Keratinocyte (primary cell): Measurements from ENCODE around the gene DPPA3. TPM values are rescaled to one million over a fixed set of nuclear protein-coding genes. Genes with fewer than 3 reads are reported as not detected.
"Not testable (repeated sequence)": the region's sequence is repeated elsewhere in the genome, so short reads cannot be mapped to it uniquely, and the experiment has no call there.

Experiments used
- DNase-seq: peaks from one replicate; pipeline ENCODE4 v3.0.0-alpha.2; 2011; ENCODE audit warnings: low read depth, missing footprints, low spot score
- FAIRE-seq: peaks from 2 replicates; lab custom pipeline; 2011; peaks lifted over from hg19 to GRCh38; lab: Jason Lieb, UNC
- H2AFZ ChIP-seq: 2 replicates; pipeline ENCODE4 v1.6.0; 2012; ENCODE audit warnings: low read length, control low read depth, inconsistent platforms; ENCODE audit not compliant: control insufficient read depth
- H3K27ac ChIP-seq: 2 replicates; pipeline ENCODE4 v1.5.1; 2011; ENCODE audit warnings: low read length; ENCODE audit not compliant: control insufficient read depth, insufficient read depth
- H3K27me3 ChIP-seq: 3 replicates; pipeline ENCODE4 v1.6.0; 2011; ENCODE audit warnings: low read length; ENCODE audit not compliant: control insufficient read depth, insufficient read depth; ENCODE audit errors: extremely low read depth
- H3K36me3 ChIP-seq, 2 experiments: 2 replicates in 1 of 2; 3 replicates in 1 of 2; pipeline ENCODE4 v1.5.1; 2011; ENCODE audit warnings: low read length in 2 of 2, mild to moderate bottlenecking in 1 of 2; ENCODE audit not compliant: control insufficient read depth in 2 of 2, insufficient read depth in 2 of 2; ENCODE audit errors: extremely low read depth in 1 of 2
- H3K4me1 ChIP-seq: 3 replicates; pipeline ENCODE4 v1.5.1; 2011; ENCODE audit warnings: low read length; ENCODE audit not compliant: control insufficient read depth, insufficient read depth; ENCODE audit errors: extremely low read depth
- H3K4me2 ChIP-seq: 3 replicates; pipeline ENCODE4 v1.6.0; 2011; ENCODE audit warnings: low read depth, low read length; ENCODE audit not compliant: control insufficient read depth, insufficient read depth; ENCODE audit errors: extremely low read depth
- H3K4me3 ChIP-seq, 3 experiments: fragments of 200-600 bp in 1 of 3; sonication (generic) in 1 of 3; 2 replicates in 2 of 3; 3 replicates in 1 of 3; pipeline ENCODE4 v1.5.1; 2011 to 2016; ENCODE audit warnings: low read length in 3 of 3, mild to moderate bottlenecking in 3 of 3, control low read depth in 2 of 3, inconsistent platforms in 1 of 3, low read depth in 1 of 3, mixed read lengths in 1 of 3, mixed run types in 1 of 3, moderate library complexity in 1 of 3; ENCODE audit not compliant: control insufficient read depth in 2 of 3, insufficient read depth in 2 of 3; ENCODE audit errors: extremely low read depth in 1 of 3
- H3K79me2 ChIP-seq: 2 replicates; pipeline ENCODE4 v1.6.0; 2012; ENCODE audit warnings: low read length; ENCODE audit not compliant: control insufficient read depth, insufficient read depth
- H3K9ac ChIP-seq: 3 replicates; pipeline ENCODE4 v1.6.0; 2011; ENCODE audit warnings: low read length; ENCODE audit not compliant: control insufficient read depth, insufficient read depth; ENCODE audit errors: extremely low read depth
- H3K9me1 ChIP-seq: 3 replicates; pipeline ENCODE4 v1.6.0; 2011; ENCODE audit warnings: low read length; ENCODE audit not compliant: control insufficient read depth, insufficient read depth; ENCODE audit errors: extremely low read depth
- H3K9me3 ChIP-seq: 2 replicates; pipeline ENCODE4 v1.5.1; 2012; ENCODE audit warnings: low read depth, low read length; ENCODE audit not compliant: control insufficient read depth
- H4K20me1 ChIP-seq: 3 replicates; pipeline ENCODE4 v1.6.0; 2011; ENCODE audit warnings: low read length; ENCODE audit not compliant: control insufficient read depth, insufficient read depth; ENCODE audit errors: extremely low read depth
- EZH2 ChIP-seq: IDR thresholded peaks from one replicate; pipeline ENCODE4 v1.6.1; 2012; ENCODE audit warnings: inconsistent platforms, mild to moderate bottlenecking, low read length, moderate library complexity
- dilution Hi-C: fragments of 300-500 bp; cut with MboI; formaldehyde crosslinking; loops from one replicate; pipeline ENCODE4 v1.7.0; 2020; ENCODE audit warnings: low sequenced_read_pairs; ENCODE audit not compliant: extremely low pct_ligation_motif_present
- polyA plus RNA-seq, 5 experiments: library from polyadenylated mRNA; depleted of rRNA in 3 of 5; stranded (reverse) in 3 of 5; stranded (forward) in 1 of 5; unstranded in 1 of 5; fragments of >200 nt; gene quantifications; 1 replicate in 1 of 5; 2 replicates in 3 of 5; 3 replicates in 1 of 5; pipeline versions ENCODE4 v1.2.1 to v1.2.3, GENCODE V29; 2011 to 2012; ENCODE audit warnings: missing spikeins in 2 of 5, low read depth in 1 of 5, low replicate concordance in 1 of 5
- TF ChIP-seq, protein P1 (sequence below), 3 experiments: IDR thresholded peaks in 1 of 3; conservative IDR thresholded peaks in 1 of 3; optimal IDR thresholded peaks in 1 of 3; 2 replicates in 2 of 3; 3 replicates in 1 of 3; pipeline versions ENCODE3 to v1.5.1; 2011; ENCODE audit warnings: low read length in 3 of 3, mild to moderate bottlenecking in 3 of 3, moderate library complexity in 2 of 3, control low read depth in 1 of 3, inconsistent platforms in 1 of 3; ENCODE audit not compliant: insufficient read depth in 2 of 3; ENCODE audit errors: extremely low read depth in 1 of 3

DPPA3 gene
- polyA plus RNA-seq, 1 donor (not counting 4 experiments of a cell fraction or from before 2014, with no cell fraction given), result not detected

- H3K9me1 ChIP-seq, H3K9me3 ChIP-seq, H2AFZ ChIP-seq, H3K4me1 ChIP-seq, H3K36me3 ChIP-seq, H3K4me3 ChIP-seq, H3K79me2 ChIP-seq, FAIRE-seq, H4K20me1 ChIP-seq, DNase-seq, dilution Hi-C loops, H3K27ac ChIP-seq, H3K4me2 ChIP-seq, H3K27me3 ChIP-seq, H3K9ac ChIP-seq: not testable (repeated sequence)
- TF ChIP-seq, protein P1, sequence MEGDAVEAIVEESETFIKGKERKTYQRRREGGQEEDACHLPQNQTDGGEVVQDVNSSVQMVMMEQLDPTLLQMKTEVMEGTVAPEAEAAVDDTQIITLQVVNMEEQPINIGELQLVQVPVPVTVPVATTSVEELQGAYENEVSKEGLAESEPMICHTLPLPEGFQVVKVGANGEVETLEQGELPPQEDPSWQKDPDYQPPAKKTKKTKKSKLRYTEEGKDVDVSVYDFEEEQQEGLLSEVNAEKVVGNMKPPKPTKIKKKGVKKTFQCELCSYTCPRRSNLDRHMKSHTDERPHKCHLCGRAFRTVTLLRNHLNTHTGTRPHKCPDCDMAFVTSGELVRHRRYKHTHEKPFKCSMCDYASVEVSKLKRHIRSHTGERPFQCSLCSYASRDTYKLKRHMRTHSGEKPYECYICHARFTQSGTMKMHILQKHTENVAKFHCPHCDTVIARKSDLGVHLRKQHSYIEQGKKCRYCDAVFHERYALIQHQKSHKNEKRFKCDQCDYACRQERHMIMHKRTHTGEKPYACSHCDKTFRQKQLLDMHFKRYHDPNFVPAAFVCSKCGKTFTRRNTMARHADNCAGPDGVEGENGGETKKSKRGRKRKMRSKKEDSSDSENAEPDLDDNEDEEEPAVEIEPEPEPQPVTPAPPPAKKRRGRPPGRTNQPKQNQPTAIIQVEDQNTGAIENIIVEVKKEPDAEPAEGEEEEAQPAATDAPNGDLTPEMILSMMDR (optimal IDR thresholded peaks at IDR 0.05 in 1 of 3, IDR thresholded peaks at IDR 0.05 in 1 of 3, conservative IDR thresholded peaks at IDR 0.05 in 1 of 3; ENCODE audit: extremely low read depth in 1 of 3, insufficient read depth in 2 of 3, low read length in 3 of 3), result peak in 2 of 3 experiments; percentile 13 to 26
Measured at GRCh38 chr12:7677432-7677888, 33.8 kb upstream of the DPPA3 start.

DNA sequence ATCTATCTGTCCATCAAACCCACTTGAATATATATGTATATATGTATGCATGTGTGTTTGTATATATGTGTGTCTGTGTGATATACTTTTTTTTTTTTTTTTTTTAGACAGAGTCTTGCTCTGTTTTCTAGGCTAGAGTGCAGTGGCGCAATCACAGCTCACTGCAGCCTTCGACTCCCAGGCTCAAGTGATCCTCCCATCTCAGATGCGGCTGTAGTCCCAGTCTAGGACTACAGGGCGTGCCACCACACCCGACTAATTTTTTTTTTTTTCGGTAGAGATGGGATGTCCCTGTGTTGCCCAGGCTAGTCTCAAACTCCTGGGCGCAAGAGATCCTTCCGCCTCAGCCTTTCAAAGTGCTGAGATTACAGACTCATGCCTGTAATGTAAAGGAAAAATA is 32.5 kb upstream of the DPPA3 start:
- Histone ChIP-seq H3K4me3 (no peak overlapping the region), H3K9ac (no peak overlapping the region), H3K27me3 (no peaks in the 10 kb centered on the region), H4K20me1 (no peaks in the 10 kb centered on the region), H3K36me3 (no peaks in the 10 kb centered on the region), H3K4me2 (no peak overlapping the region), H3K27ac (no peak overlapping the region), H3K79me2 (no peaks in the 10 kb centered on the region), H3K9me3 (no peaks in the 10 kb centered on the region), H3K9me1 (no peaks in the 10 kb centered on the region), H2AFZ (no peak overlapping the region), H3K4me1 (no peaks in the 10 kb centered on the region)
- dilution Hi-C loops, result no loop called here
- FAIRE-seq (no peak), DNase-seq (no peak)
- no peak for TF ChIP-seq EZH2
- TF ChIP-seq, protein P1 (optimal IDR thresholded peaks at IDR 0.05 in 1 of 3, IDR thresholded peaks at IDR 0.05 in 1 of 3, conservative IDR thresholded peaks at IDR 0.05 in 1 of 3; ENCODE audit: extremely low read depth in 1 of 3, insufficient read depth in 2 of 3, low read length in 3 of 3), result no peak
